GM12878 (cell line): ENCODE results near the gene MPPED1. TPM values are rescaled to one million over a fixed set of nuclear protein-coding genes. Genes with fewer than 3 reads are reported as not detected.

Experiments
- ATAC-seq: fragments of 200-7000 bp; cut with Tn5 transposase; 3 replicates; pipeline ENCODE4 v1.9.1; 2020; ENCODE audit warnings: mild to moderate bottlenecking, moderate library complexity
- BruUV-seq: library from RNA; stranded (reverse); fragments of 400-500 nt; replicated peaks from 2 replicates; lab custom pipeline; 2021; lab: Mats Ljungman, UMichigan
- CTCF ChIA-PET: fragments of 300-600 bp; sonication (Branson Sonifier 250); formaldehyde crosslinking; extraction: SDS; loops from one replicate; lab custom pipeline; 2021; ENCODE audit warnings: inconsistent platforms; lab: Yijun Ruan, JAX
- POLR2A ChIA-PET: fragments of 350-600 bp; formaldehyde crosslinking; extraction: SDS; loops from one replicate; lab custom pipeline; 2021; ENCODE audit warnings: inconsistent platforms; lab: Charles Lee
- RAD21 ChIA-PET: fragments of 300-600 bp; sonication (Branson Sonifier 250); formaldehyde crosslinking; loops from one replicate; lab custom pipeline; 2023; ENCODE audit warnings: antibody characterized with exemption; ENCODE audit not compliant: unreplicated experiment; lab: Charles Lee
- SMC1A ChIA-PET: fragments of 300-600 bp; sonication (Branson Sonifier 250); formaldehyde crosslinking; loops from one replicate; lab custom pipeline; 2023; ENCODE audit not compliant: unreplicated experiment, uncharacterized antibody; lab: Charles Lee
- DNase-seq: peaks from one replicate; pipeline ENCODE4 v3.0.0-alpha.2; 2011; ENCODE audit warnings: low read depth, low spot score
- FAIRE-seq: peaks from 3 replicates; lab custom pipeline; 2011; peaks lifted over from hg19 to GRCh38; lab: Jason Lieb, UNC
- H2AFZ ChIP-seq: 2 replicates; pipeline ENCODE4 v1.6.0; 2011; ENCODE audit warnings: low read depth, low read length, control low read depth; ENCODE audit not compliant: control insufficient read depth
- H3K27ac ChIP-seq: 2 replicates; pipeline ENCODE4 v1.5.1; 2011; ENCODE audit warnings: control low read depth; ENCODE audit not compliant: control insufficient read depth, insufficient read depth
- H3K27me3 ChIP-seq, 2 experiments: replicated peaks in 1 of 2; 2 replicates each; pipeline versions ENCODE4 v1.6.0 to v1.6.1; 2011; ENCODE audit warnings: low read length in 1 of 2; ENCODE audit not compliant: control insufficient read depth in 2 of 2, insufficient read depth in 2 of 2
- H3K36me3 ChIP-seq, 2 experiments: 2 replicates each; pipeline ENCODE4 v1.5.1; 2011; ENCODE audit warnings: low read length in 1 of 2; ENCODE audit not compliant: control insufficient read depth in 2 of 2, insufficient read depth in 2 of 2
- H3K4me1 ChIP-seq: 2 replicates; pipeline ENCODE4 v1.6.1; 2011; ENCODE audit warnings: mild to moderate bottlenecking, low read length, moderate library complexity, mixed read lengths; ENCODE audit not compliant: control insufficient read depth, insufficient read depth
- H3K4me2 ChIP-seq: 2 replicates; pipeline ENCODE4 v1.6.0; 2011; ENCODE audit warnings: control low read depth; ENCODE audit not compliant: control insufficient read depth, insufficient read depth
- H3K4me3 ChIP-seq: fragments of 200-600 bp; sonication (generic); 2 replicates; pipeline ENCODE4 v1.5.1; 2016
- H3K79me2 ChIP-seq: 2 replicates; pipeline ENCODE4 v1.6.0; 2011; ENCODE audit warnings: low read length; ENCODE audit not compliant: control insufficient read depth, insufficient read depth
- H3K9ac ChIP-seq: 2 replicates; pipeline ENCODE4 v1.8.0; 2011; ENCODE audit warnings: low read length, control low read depth, mixed read lengths; ENCODE audit not compliant: control insufficient read depth, insufficient read depth
- H3K9me3 ChIP-seq: replicated peaks from 3 replicates; pipeline ENCODE4 v1.5.1; 2011; ENCODE audit warnings: mild to moderate bottlenecking, low read length; ENCODE audit not compliant: control insufficient read depth, insufficient read depth
- H4K20me1 ChIP-seq: 2 replicates; pipeline ENCODE4 v1.6.0; 2011; ENCODE audit not compliant: control insufficient read depth, insufficient read depth
- BACH1 ChIP-seq: fragments of 450-650 bp; IDR thresholded peaks from 2 replicates; pipeline ENCODE4 v1.6.1; 2017; ENCODE audit warnings: mild to moderate bottlenecking, borderline replicate concordance
- CBX5 ChIP-seq: sonication (generic); IDR thresholded peaks from 2 replicates; pipeline ENCODE4 v1.6.1; 2016; ENCODE audit warnings: low read depth, moderate library complexity, mild to moderate bottlenecking, inconsistent platforms
- ESRRA ChIP-seq: IDR thresholded peaks from 2 replicates; pipeline ENCODE4 v1.6.1; 2012; ENCODE audit warnings: mild to moderate bottlenecking, low read length, improper control_type of control experiment
- HDGF ChIP-seq: fragments of 450-650 bp; IDR thresholded peaks from 2 replicates; pipeline ENCODE4 v1.6.1; 2016; ENCODE audit warnings: antibody characterized with exemption
- IKZF2 ChIP-seq, 2 experiments: fragments of 450-650 bp; IDR thresholded peaks; 2 replicates each; pipeline ENCODE4 v1.6.1; 2017; ENCODE audit warnings: mild to moderate bottlenecking in 2 of 2, moderate library complexity in 2 of 2
- MYB ChIP-seq: fragments of 150-350 bp; IDR thresholded peaks from 2 replicates; pipeline ENCODE4 v1.6.1; 2014; ENCODE audit warnings: mild to moderate bottlenecking, low read depth, low read length, borderline replicate concordance
- RAD21 ChIP-seq: IDR thresholded peaks from 2 replicates; pipeline ENCODE4 v1.6.1; 2011; ENCODE audit warnings: mild to moderate bottlenecking, low read depth, low read length, moderate library complexity; ENCODE audit not compliant: insufficient read depth
- SRF ChIP-seq, 2 experiments: IDR thresholded peaks; 2 replicates each; pipeline ENCODE4 v1.6.1; 2011; ENCODE audit warnings: low read depth in 2 of 2, low read length in 2 of 2, mild to moderate bottlenecking in 1 of 2, moderate library complexity in 1 of 2
- SUZ12 ChIP-seq: fragments of 200-600 bp; sonication (generic); IDR thresholded peaks from one replicate; pipeline ENCODE4 v1.6.1; 2018; ENCODE audit warnings: antibody characterized with exemption, mild to moderate bottlenecking; ENCODE audit not compliant: unreplicated experiment
- ZZZ3 ChIP-seq: IDR thresholded peaks from 2 replicates; pipeline ENCODE4 v1.6.1; 2011; ENCODE audit warnings: low read depth; ENCODE audit not compliant: control insufficient read depth, insufficient read length
- WGBS: methylation state at CpG from one replicate; pipeline ENCODE4 v1.1.6; 2016; ENCODE audit warnings: low lambda C conversion rate; ENCODE audit not compliant: insufficient replicate concordance, insufficient coverage; ENCODE audit errors: missing lambda C conversion rate; 5-methylcytosine and 5-hydroxymethylcytosine counted together
- in situ Hi-C: fragments of 300-500 bp; cut with MboI; formaldehyde crosslinking; loops from 9 replicates; pipeline ENCODE4 v1.14.3; 2018; ENCODE audit warnings: mixed read lengths
- intact Hi-C: fragments of 100-400 bp; cut with micrococcal nuclease; formaldehyde crosslinking; loops from one replicate; pipeline ENCODE4 v1.14.2; 2022; ENCODE audit not compliant: unreplicated experiment
- polyA plus RNA-seq, 11 experiments: library from polyadenylated mRNA; depleted of rRNA in 4 of 11; unstranded in 6 of 11; stranded (reverse) in 5 of 11; fragments of >200 nt; fragmentation: Nextera tagmentation in 4 of 11; fragmentation: Illumina TruSeq in 1 of 11; extraction: Ambion mirVana in 4 of 11; extraction: Trizol in 1 of 11; gene quantifications; 1 replicate in 1 of 11; 2 replicates in 10 of 11; pipeline versions ENCODE4 v1.2.1 to v1.2.3, GENCODE V29; 2011 to 2016; ENCODE audit warnings: inconsistent platforms in 2 of 11, missing spikeins in 2 of 11, low read depth in 1 of 11
- total RNA-seq, 4 experiments: library from RNA; depleted of rRNA in 3 of 4; stranded (reverse); fragments of >200 nt in 3 of 4; fragmentation: Illumina TruSeq in 1 of 4; extraction: Trizol in 1 of 4; gene quantifications; 2 replicates each; pipeline versions ENCODE4 v1.2.1 to v1.2.3, GENCODE V29; 2013 to 2021

Gene MPPED1
- total and polyA plus RNA-seq, 10 of the 15 experiments (the other 5 are each of a cell fraction or from before 2014, with no cell fraction given), result 0.11 TPM; not detected in 9

GRCh38 chr22:43544289-43544673 lies 132.5 kb downstream of the MPPED1 start:
- H2AFZ ChIP-seq, result no peak overlapping the region
- RAD21 ChIA-PET, result no interaction called here
- intact Hi-C loops, result no loop called here
- DNase-seq (no peak), ATAC-seq (no peak)
- SMC1A ChIA-PET, result no interaction called here
- no peaks in the 10 kb centered on the region for H3K79me2 ChIP-seq
- H3K9me3 ChIP-seq, result no peaks in the 10 kb centered on the region
- TF ChIP-seq ESRRA (no peak), HDGF (no peak), ZZZ3 (no peak), IKZF2 (IDR thresholded peaks at IDR 0.05) (no peak), RAD21 (no peak), MYB (no peak), SRF (IDR thresholded peaks at IDR 0.05; ENCODE audit: low read depth in 2 of 2, low read length in 2 of 2) (no peak), CBX5 (no peak), BACH1 (no peak), SUZ12 (no peak)
- TF ChIP-seq, all 136 proteins: peak for 0
- no TSS peak for BruUV-seq
- POLR2A ChIA-PET, result no interaction called here
- 7% methylated on average over 4 of the region's 4 CpGs for WGBS
- Histone ChIP-seq H3K27ac (no peak overlapping the region), H3K27me3 (peaks cover 0 to 2% of the 10 kb centered on the region in 2 experiments; a peak in 2 of 4 replicates), H4K20me1 (no peaks in the 10 kb centered on the region), H3K4me2 (no peak overlapping the region), H3K36me3 (no peaks in the 10 kb centered on the region), H3K4me3 (no peak overlapping the region), H3K4me1 (no peaks in the 10 kb centered on the region), H3K9ac (no peak overlapping the region)
- CTCF ChIA-PET, result no interaction called here
- in situ Hi-C loops, result no loop called here
- FAIRE-seq, result no peak
